Measurements from ENCODE around the gene ACADSB. TPM values are rescaled to one million over a fixed set of nuclear protein-coding genes. Genes with fewer than 3 reads are reported as not detected.
A peak's percentile ranks its signal among the peaks of the same experiment; 100 is the strongest.

The ACADSB gene
- total RNA-seq, 1 donor from 2014 or later = 27.1 TPM

DNA sequence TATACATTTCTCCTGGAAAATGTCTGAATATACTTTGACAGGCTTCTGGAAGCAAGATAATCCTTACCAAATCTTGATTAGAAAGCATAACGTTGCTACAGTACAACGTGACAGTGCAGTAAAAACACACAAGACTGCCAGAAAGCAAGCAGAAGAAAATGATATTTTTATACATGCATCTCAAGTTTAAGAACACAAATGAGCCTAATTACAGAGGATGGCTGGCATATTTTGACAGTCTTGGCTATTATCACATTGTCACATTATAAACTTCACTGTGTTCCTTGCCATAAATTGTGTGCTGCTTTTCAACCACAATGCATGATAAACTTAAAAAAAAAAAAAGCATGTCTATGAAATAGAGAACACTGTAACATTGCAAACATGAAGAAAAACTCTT is 4.5 kb upstream of the ACADSB start:
- TF ChIP-seq, protein P1, sequence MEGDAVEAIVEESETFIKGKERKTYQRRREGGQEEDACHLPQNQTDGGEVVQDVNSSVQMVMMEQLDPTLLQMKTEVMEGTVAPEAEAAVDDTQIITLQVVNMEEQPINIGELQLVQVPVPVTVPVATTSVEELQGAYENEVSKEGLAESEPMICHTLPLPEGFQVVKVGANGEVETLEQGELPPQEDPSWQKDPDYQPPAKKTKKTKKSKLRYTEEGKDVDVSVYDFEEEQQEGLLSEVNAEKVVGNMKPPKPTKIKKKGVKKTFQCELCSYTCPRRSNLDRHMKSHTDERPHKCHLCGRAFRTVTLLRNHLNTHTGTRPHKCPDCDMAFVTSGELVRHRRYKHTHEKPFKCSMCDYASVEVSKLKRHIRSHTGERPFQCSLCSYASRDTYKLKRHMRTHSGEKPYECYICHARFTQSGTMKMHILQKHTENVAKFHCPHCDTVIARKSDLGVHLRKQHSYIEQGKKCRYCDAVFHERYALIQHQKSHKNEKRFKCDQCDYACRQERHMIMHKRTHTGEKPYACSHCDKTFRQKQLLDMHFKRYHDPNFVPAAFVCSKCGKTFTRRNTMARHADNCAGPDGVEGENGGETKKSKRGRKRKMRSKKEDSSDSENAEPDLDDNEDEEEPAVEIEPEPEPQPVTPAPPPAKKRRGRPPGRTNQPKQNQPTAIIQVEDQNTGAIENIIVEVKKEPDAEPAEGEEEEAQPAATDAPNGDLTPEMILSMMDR (IDR thresholded peaks at IDR 0.05) = no peak
- DNase-seq (no peak), ATAC-seq (no peak)
- Histone ChIP-seq H3K4me3 (no peak overlapping the region), H3K27ac (no peak overlapping the region), H3K4me1 (peaks cover 26% of the 10 kb centered on the region), H3K9me3 (no peaks in the 10 kb centered on the region), H3K27me3 (no peaks in the 10 kb centered on the region), H3K36me3 (no peaks in the 10 kb centered on the region)
- intact Hi-C loops (cut with DNase I) = no loop called here

DNA sequence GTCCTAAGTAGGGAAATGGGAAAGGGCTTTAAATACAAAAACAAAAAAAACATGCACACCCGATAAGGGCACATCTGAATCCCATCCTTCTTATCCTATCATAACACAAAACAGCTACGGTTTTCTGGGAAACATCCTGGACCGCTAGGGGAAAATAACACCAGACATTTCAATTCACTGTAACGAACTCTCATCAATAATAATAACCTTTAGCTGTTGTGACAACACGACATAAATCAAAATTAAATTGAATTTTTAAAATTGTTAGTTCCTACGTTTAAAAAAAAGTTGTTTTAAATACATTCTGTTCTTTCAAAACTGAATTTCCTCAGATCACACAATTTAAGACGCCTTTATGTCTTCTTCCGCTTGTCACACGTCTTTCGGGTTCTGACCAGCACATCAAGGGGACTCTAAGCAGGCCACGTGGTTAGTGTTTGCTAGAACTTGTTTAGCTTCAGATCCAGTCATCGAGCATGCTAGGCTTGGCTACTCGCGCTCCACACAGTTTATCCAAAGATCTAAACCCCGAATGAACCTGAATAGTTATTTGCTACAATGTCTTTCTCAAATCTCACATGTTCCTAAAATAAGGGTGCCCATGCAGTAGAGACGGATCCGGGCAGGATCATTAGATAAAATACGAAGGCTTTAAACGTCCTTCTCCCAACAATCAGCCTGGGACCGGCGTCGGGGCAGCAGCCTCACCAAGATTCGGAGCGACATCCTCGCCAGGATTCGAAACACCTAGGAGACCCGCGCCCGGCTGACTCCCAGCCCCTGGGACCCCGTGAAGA is 1.1 kb upstream of the ACADSB start:
- TF ChIP-seq, protein P1 (IDR thresholded peaks at IDR 0.05) = no peak
- Histone ChIP-seq H3K9me3 (no peaks in the 10 kb centered on the region), H3K36me3 (no peaks in the 10 kb centered on the region), H3K4me3 (peak overlapping the region; percentile 95), H3K4me1 (peaks cover 24% of the 10 kb centered on the region), H3K27ac (peak overlapping the region; percentile 95), H3K27me3 (no peaks in the 10 kb centered on the region)
- DNase-seq (no peak), ATAC-seq (peak; percentile 60)
- intact Hi-C loops (cut with DNase I) = no loop called here

DNA sequence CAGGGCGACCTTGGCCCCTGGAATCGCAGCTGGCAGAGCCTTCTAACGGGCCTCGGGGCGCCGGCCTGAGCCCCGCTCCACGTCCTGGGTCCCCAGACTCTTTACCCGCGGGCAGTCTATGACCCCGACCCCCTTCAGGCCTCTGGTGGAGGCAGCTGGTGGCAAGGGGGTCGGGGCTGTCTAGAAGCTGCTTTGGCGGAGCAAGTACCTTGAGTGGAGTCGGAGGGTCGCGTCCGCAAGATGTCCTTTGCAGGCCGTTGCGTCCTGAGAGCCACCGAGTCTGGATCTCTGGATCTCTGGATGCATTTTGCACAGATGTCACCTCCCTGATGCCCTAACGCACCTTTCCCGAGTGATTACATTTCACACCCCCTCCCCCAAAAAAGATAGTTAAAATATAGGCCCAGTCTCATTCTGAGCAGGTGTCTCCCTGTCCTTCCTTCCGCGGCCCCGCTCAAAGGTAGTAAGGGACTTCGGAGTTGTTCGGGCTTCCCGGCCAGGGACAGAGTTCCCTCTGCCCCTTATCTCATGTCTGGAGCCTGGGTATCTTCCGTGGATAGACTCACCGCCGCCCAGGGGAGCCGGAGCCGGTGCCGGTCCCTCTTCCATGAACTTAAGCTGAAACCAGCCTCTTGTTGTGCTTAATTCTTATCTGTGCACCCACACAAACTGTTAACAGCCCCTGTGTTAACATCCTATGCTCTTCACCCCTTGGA is 457 bp downstream of the ACADSB start:
- H3K4me1 ChIP-seq = peaks cover 24% of the 10 kb centered on the region
- TF ChIP-seq, protein P1 (IDR thresholded peaks at IDR 0.05) = no peak
- no peaks in the 10 kb centered on the region for H3K9me3 ChIP-seq
- ATAC-seq (no peak), DNase-seq (peak; percentile 68)
- H3K36me3 ChIP-seq = no peaks in the 10 kb centered on the region
- no peaks in the 10 kb centered on the region for H3K27me3 ChIP-seq
- intact Hi-C loops (cut with DNase I) = no loop called here
- peak overlapping the region; percentile 95 for H3K4me3 ChIP-seq
- peak overlapping the region; percentile 82 for H3K27ac ChIP-seq

DNA sequence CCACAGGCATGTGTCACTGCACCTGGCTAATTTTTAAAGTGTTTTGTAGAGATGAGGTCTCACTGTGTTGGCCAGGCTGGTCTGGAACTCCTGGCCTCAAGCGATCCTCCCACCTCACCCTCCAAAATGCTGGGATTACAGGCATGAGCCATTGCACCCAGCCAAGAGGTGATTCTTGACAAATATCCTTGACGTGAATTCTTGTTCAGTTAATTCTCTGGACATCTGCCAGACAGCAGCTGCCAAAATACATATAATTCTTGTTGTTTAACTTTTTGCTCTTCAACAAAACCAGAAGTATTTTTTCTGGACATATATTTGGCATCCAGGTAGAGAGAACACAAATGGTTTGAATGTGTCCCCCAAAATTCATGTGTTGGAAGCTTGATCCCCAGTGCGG is 3.2 kb downstream of the ACADSB start:
- ATAC-seq (no peak), DNase-seq (no peak)
- H3K36me3 ChIP-seq = no peaks in the 10 kb centered on the region
- peaks cover 11% of the 10 kb centered on the region for H3K4me1 ChIP-seq
- intact Hi-C loops (cut with DNase I) = no loop called here
- no peak overlapping the region for H3K4me3 ChIP-seq
- no peaks in the 10 kb centered on the region for H3K9me3 ChIP-seq
- no peak overlapping the region for H3K27ac ChIP-seq
- TF ChIP-seq, protein P1 (IDR thresholded peaks at IDR 0.05) = no peak
- H3K27me3 ChIP-seq = no peaks in the 10 kb centered on the region

DNA sequence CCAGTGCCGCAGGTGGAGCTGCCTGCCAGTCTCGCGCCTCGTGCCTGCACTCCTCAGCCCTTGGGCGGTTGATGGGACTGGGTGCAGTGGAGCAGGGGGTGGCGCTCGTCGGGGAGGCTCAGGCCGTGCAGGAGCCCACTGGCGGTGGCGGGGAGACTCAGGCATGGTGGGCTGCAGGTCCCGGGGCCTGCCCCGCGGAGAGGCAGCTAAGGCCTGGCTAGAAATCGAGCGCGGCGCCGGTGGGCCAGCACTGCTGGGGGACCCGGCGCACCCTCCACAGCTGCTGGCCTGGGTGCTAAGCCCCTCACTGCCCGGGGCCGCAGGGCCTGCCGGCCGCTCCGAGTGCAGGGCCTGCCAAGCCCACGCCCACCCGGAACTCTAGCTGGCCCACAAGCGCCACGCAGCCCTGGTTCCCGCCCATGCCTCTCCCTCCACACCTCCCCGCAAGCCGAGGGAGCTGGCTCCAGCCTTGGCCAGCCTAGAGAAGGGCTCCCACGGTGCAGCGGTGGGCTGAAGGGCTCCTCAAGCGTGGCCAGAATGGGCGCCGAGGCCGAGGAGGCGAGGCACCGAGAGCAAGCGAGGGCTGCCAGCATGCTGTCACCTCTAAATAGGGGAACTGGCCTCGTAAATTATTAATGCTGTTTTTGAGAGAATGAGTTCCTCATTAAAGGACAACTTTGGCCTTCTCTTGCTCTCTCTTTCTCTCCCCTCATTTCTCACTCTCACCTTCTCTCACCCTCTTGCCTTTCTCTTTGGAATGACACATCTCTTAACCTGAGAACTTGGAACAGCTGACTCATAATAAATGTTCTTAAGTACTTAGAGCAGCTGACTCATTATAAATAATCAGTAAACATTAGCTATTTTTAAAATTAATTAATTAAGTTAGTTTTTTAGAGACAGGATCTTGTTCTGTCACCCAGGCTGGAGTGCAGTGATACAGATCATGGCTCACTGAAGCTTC is 4.9 kb downstream of the ACADSB start:
- Histone ChIP-seq H3K9me3 (no peaks in the 10 kb centered on the region), H3K27me3 (no peaks in the 10 kb centered on the region), H3K27ac (no peak overlapping the region), H3K36me3 (no peaks in the 10 kb centered on the region), H3K4me3 (no peak overlapping the region), H3K4me1 (peaks cover 4% of the 10 kb centered on the region)
- intact Hi-C loops (cut with DNase I) = no loop called here
- TF ChIP-seq, protein P1 (IDR thresholded peaks at IDR 0.05) = no peak
- no peak for ATAC-seq
- no peak for DNase-seq

Measured in upper lobe of right lung (tissue), 1 donor.